KOPT-K1 (cell line): Measurements from ENCODE around the gene ATP8A1.
"Not testable (repeated sequence)": the region's sequence is repeated elsewhere in the genome, so short reads cannot be mapped to it uniquely, and the experiment has no call there.

Experiments
- H3K27ac ChIP-seq: fragments of 200-600 bp; sonication (generic); 2 replicates; pipeline ENCODE4 v1.5.1; 2016; ENCODE audit warnings: antibody characterized with exemption, mild to moderate bottlenecking, low read depth, low read length; ENCODE audit not compliant: poor library complexity, severe bottlenecking
- H3K36me3 ChIP-seq: fragments of 200-600 bp; sonication (generic); 2 replicates; pipeline ENCODE4 v1.5.1; 2017; ENCODE audit warnings: antibody characterized with exemption, mild to moderate bottlenecking, low read length, moderate library complexity; ENCODE audit not compliant: insufficient read depth
- H3K9me3 ChIP-seq: fragments of 200-600 bp; sonication (generic); 2 replicates; pipeline ENCODE4 v1.5.1; 2017; ENCODE audit warnings: antibody characterized with exemption, low read length, mild to moderate bottlenecking; ENCODE audit not compliant: insufficient read depth, poor library complexity, severe bottlenecking

ATP8A1 gene

GRCh38 chr4:42492962-42493361 is 163.9 kb downstream of the ATP8A1 start:
- H3K9me3 ChIP-seq, result no peaks in the 10 kb centered on the region

GRCh38 chr4:42490015-42490414 is 166.9 kb downstream of the ATP8A1 start:
- Histone ChIP-seq H3K27ac (no peak overlapping the region), H3K9me3 (no peaks in the 10 kb centered on the region), H3K36me3 (no peaks in the 10 kb centered on the region)

More at GRCh38 chr4:42492962-42493361, 163.9 kb downstream of the ATP8A1 start:
- no peak overlapping the region for H3K27ac ChIP-seq
- H3K36me3 ChIP-seq, result no peaks in the 10 kb centered on the region

GRCh38 chr4:42489095-42489494 is 167.8 kb downstream of the ATP8A1 start:
- Histone ChIP-seq H3K9me3 (no peaks in the 10 kb centered on the region), H3K27ac (no peak overlapping the region), H3K36me3 (no peaks in the 10 kb centered on the region)

- Histone ChIP-seq H3K27ac (no peak overlapping the region), H3K9me3 (no peaks in the 10 kb centered on the region), H3K36me3 (no peaks in the 10 kb centered on the region)
Measured at GRCh38 chr4:42488554-42488953, 168.4 kb downstream of the ATP8A1 start.

- H3K36me3 ChIP-seq, result no peaks in the 10 kb centered on the region
- H3K9me3 ChIP-seq, result no peaks in the 10 kb centered on the region
- no peak overlapping the region for H3K27ac ChIP-seq
Measured at GRCh38 chr4:42488114-42488513, 168.8 kb downstream of the ATP8A1 start.

GRCh38 chr4:42487230-42487629 is 169.7 kb downstream of the ATP8A1 start:
- H3K36me3 ChIP-seq, result no peaks in the 10 kb centered on the region
- H3K27ac ChIP-seq, result no peak overlapping the region
- H3K9me3 ChIP-seq, result no peaks in the 10 kb centered on the region

GRCh38 chr4:42486156-42486555 is 170.7 kb downstream of the ATP8A1 start:
- not testable (repeated sequence) for H3K36me3 ChIP-seq, H3K27ac ChIP-seq, H3K9me3 ChIP-seq

GRCh38 chr4:42484630-42485029 is 172.3 kb downstream of the ATP8A1 start:
- H3K9me3 ChIP-seq, result no peaks in the 10 kb centered on the region
- no peak overlapping the region for H3K27ac ChIP-seq

GRCh38 chr4:42483426-42484379 is 173.2 kb downstream of the ATP8A1 start:
- Histone ChIP-seq H3K36me3 (no peaks in the 10 kb centered on the region), H3K27ac (no peak overlapping the region), H3K9me3 (no peaks in the 10 kb centered on the region)

More at GRCh38 chr4:42484630-42485029, 172.3 kb downstream of the ATP8A1 start:
- H3K36me3 ChIP-seq, result no peaks in the 10 kb centered on the region

GRCh38 chr4:42482516-42483327 is 174.2 kb downstream of the ATP8A1 start:
- Histone ChIP-seq H3K27ac (no peak overlapping the region), H3K36me3 (no peaks in the 10 kb centered on the region), H3K9me3 (no peaks in the 10 kb centered on the region)

- Histone ChIP-seq H3K9me3 (no peaks in the 10 kb centered on the region), H3K27ac (no peak overlapping the region), H3K36me3 (no peaks in the 10 kb centered on the region)
Measured at GRCh38 chr4:42480717-42481116, 176.2 kb downstream of the ATP8A1 start.

- no peak overlapping the region for H3K27ac ChIP-seq
- H3K9me3 ChIP-seq, result no peaks in the 10 kb centered on the region
- H3K36me3 ChIP-seq, result no peaks in the 10 kb centered on the region
Measured at GRCh38 chr4:42480281-42480680, 176.6 kb downstream of the ATP8A1 start.

GRCh38 chr4:42478946-42479345 is 178.0 kb downstream of the ATP8A1 start:
- H3K36me3 ChIP-seq, result no peaks in the 10 kb centered on the region
- no peaks in the 10 kb centered on the region for H3K9me3 ChIP-seq
- H3K27ac ChIP-seq, result no peak overlapping the region

GRCh38 chr4:42478509-42478908 is 178.4 kb downstream of the ATP8A1 start:
- Histone ChIP-seq H3K36me3 (no peaks in the 10 kb centered on the region), H3K9me3 (no peaks in the 10 kb centered on the region), H3K27ac (no peak overlapping the region)

- Histone ChIP-seq H3K36me3 (no peaks in the 10 kb centered on the region), H3K27ac (no peak overlapping the region), H3K9me3 (no peaks in the 10 kb centered on the region)
Measured at GRCh38 chr4:42474406-42474805, 182.5 kb downstream of the ATP8A1 start.
